Measurements from ENCODE around the gene C10orf53.

The C10orf53 gene

DNA sequence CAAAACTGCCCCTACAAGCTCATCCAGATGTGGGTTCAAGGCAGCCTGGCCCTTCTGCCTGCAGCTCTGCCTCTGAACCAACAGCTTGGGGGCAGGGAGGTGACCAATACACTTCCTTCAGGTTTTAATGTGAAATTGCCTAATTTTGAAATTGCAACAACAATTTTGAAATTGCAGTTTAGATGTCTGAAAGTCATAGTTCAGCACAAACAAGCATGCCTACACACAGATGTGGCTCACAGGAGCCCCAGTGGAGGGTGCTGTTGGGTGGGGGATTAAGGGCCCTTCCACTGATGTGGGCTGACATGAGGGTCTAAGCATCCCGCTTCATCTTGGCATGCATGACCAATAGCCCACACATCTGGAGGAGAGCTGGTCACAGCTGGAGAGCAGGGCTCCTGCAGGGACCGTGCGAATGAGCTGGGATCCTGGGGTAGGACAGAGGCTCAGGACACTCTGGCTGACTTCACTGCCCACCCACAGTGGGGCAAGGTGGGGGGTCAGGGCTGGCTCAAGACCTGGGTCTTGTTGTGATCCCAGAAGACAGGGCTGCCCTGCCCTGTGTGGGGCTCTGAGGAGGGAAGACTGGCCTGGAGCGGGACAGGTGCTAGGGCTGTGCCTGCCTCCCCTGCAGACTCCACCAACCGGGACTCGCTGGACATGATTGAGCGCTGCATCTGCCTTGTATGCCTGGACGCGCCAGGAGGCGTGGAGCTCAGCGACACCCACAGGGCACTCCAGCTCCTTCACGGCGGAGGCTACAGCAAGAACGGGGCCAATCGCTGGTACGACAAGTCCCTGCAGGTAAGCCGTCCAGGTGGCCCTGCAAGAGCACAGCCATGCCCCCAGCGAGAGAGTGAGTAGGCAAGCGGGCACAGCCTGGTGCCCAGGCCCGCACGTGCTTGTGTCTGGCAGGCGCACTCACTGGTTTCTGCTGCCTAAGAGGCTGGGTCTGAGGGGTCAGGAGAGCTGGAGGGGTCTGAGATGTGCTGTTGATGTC lies 33.3 kb upstream of the C10orf53 start:
- no peak for DNase-seq
- H3K27me3 ChIP-seq (replicated peaks; ENCODE audit: control insufficient read depth, insufficient read depth, low read length, poor library complexity, severe bottlenecking), result no peaks in the 10 kb centered on the region

GRCh38 chr10:49647554-49647953 lies 31.9 kb upstream of the C10orf53 start:
- no peak for DNase-seq
- no peaks in the 10 kb centered on the region for H3K4me1 ChIP-seq (ENCODE audit: control insufficient read depth, insufficient read depth, low read length, poor library complexity, severe bottlenecking)
- no peaks in the 10 kb centered on the region for H3K9me3 ChIP-seq (ENCODE audit: control insufficient read depth, low read length)
- no peaks in the 10 kb centered on the region for H3K27me3 ChIP-seq (replicated peaks; ENCODE audit: control insufficient read depth, insufficient read depth, low read length, poor library complexity, severe bottlenecking)
- no peaks in the 10 kb centered on the region for H3K36me3 ChIP-seq (ENCODE audit: control insufficient read depth, insufficient read depth, low read length)
- H3K4me3 ChIP-seq (ENCODE audit: insufficient read depth, low read depth, low read length, poor library complexity, severe bottlenecking), result no peak overlapping the region
- H3K27ac ChIP-seq (ENCODE audit: insufficient read depth, low read length, poor library complexity, severe bottlenecking), result no peak overlapping the region

More for the DNA sequence above, 33.3 kb upstream of the C10orf53 start:
- H3K9me3 ChIP-seq (ENCODE audit: control insufficient read depth, low read length), result no peaks in the 10 kb centered on the region
- no peaks in the 10 kb centered on the region for H3K36me3 ChIP-seq (ENCODE audit: control insufficient read depth, insufficient read depth, low read length)
- no peak overlapping the region for H3K27ac ChIP-seq (ENCODE audit: insufficient read depth, low read length, poor library complexity, severe bottlenecking)
- H3K4me3 ChIP-seq (ENCODE audit: insufficient read depth, low read depth, low read length, poor library complexity, severe bottlenecking), result no peak overlapping the region
- H3K4me1 ChIP-seq (ENCODE audit: control insufficient read depth, insufficient read depth, low read length, poor library complexity, severe bottlenecking), result no peaks in the 10 kb centered on the region

- H3K4me1 ChIP-seq (ENCODE audit: control insufficient read depth, insufficient read depth, low read length, poor library complexity, severe bottlenecking), result no peaks in the 10 kb centered on the region
- H3K27ac ChIP-seq (ENCODE audit: insufficient read depth, low read length, poor library complexity, severe bottlenecking), result no peak overlapping the region
- no peak overlapping the region for H3K4me3 ChIP-seq (ENCODE audit: insufficient read depth, low read depth, low read length, poor library complexity, severe bottlenecking)
- no peaks in the 10 kb centered on the region for H3K36me3 ChIP-seq (ENCODE audit: control insufficient read depth, insufficient read depth, low read length)
- H3K27me3 ChIP-seq (replicated peaks; ENCODE audit: control insufficient read depth, insufficient read depth, low read length, poor library complexity, severe bottlenecking), result no peaks in the 10 kb centered on the region
- H3K9me3 ChIP-seq (ENCODE audit: control insufficient read depth, low read length), result no peaks in the 10 kb centered on the region
- no peak for DNase-seq
Measured at GRCh38 chr10:49647985-49648795, 31.3 kb upstream of the C10orf53 start.

DNA sequence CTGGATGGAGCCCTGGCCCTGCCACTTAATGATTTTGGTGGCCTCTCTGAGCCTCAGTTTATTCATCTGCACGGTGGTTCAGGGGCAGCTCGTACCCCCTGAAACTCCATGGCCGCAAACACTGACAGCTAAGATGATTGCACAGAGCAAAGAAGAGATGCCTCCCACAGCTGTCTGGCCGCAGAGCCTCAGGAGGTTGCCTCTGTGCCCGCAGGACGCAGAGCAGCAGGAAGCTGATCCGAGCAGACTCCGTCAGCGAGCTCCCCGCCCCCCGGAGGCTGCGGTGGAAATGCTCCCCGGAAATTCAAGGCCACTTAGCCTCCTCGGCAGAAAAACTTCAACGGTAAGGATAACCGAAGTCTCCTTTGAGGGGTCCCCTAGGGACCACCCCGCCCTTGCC lies 30.2 kb upstream of the C10orf53 start:
- no peaks in the 10 kb centered on the region for H3K36me3 ChIP-seq (ENCODE audit: control insufficient read depth, insufficient read depth, low read length)
- H3K4me1 ChIP-seq (ENCODE audit: control insufficient read depth, insufficient read depth, low read length, poor library complexity, severe bottlenecking), result no peaks in the 10 kb centered on the region
- no peaks in the 10 kb centered on the region for H3K27me3 ChIP-seq (replicated peaks; ENCODE audit: control insufficient read depth, insufficient read depth, low read length, poor library complexity, severe bottlenecking)
- H3K9me3 ChIP-seq (ENCODE audit: control insufficient read depth, low read length), result no peaks in the 10 kb centered on the region
- H3K4me3 ChIP-seq (ENCODE audit: insufficient read depth, low read depth, low read length, poor library complexity, severe bottlenecking), result no peak overlapping the region
- no peak overlapping the region for H3K27ac ChIP-seq (ENCODE audit: insufficient read depth, low read length, poor library complexity, severe bottlenecking)
- DNase-seq, result no peak

DNA sequence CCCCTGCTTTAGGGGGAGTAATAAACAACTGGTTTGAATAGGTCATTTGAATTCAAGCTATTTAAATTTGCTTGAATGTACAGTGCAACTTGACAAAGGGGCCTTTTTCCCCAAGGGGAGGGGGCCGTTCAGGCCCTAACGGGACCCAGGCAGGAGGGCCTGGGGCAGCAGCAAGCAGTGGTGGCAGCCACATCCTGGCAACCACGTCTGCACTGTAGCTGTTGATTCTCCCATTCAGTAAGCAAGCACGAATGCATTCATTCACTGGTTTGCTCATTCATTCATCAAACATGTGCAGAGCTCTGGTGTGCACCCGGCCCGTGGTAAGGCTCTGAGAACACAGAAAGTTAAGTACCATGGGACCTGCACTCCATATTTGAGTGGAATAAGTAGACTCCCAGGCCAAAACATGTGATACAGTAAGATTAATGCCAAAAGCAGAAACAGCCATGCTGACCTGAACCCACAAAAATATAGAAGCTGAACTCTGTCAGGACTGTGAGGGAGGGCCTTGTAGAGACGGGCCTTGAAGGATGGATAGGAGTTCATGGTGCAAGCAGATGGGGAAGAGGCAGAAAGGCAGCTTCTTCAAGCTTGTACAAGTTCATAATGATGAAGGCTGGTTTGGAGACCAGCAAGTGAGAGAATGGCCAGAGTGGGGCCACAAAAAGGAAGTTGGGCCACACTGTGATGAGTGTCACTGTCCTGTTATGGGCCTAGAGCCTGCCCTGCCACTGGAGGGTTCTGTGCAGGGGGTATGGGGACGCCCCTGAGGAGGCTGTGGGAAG lies 29.3 kb upstream of the C10orf53 start:
- H3K27ac ChIP-seq (ENCODE audit: insufficient read depth, low read length, poor library complexity, severe bottlenecking), result no peak overlapping the region
- no peaks in the 10 kb centered on the region for H3K36me3 ChIP-seq (ENCODE audit: control insufficient read depth, insufficient read depth, low read length)
- no peak overlapping the region for H3K4me3 ChIP-seq (ENCODE audit: insufficient read depth, low read depth, low read length, poor library complexity, severe bottlenecking)
- DNase-seq, result no peak
- H3K4me1 ChIP-seq (ENCODE audit: control insufficient read depth, insufficient read depth, low read length, poor library complexity, severe bottlenecking), result no peaks in the 10 kb centered on the region
- H3K9me3 ChIP-seq (ENCODE audit: control insufficient read depth, low read length), result no peaks in the 10 kb centered on the region
- H3K27me3 ChIP-seq (replicated peaks; ENCODE audit: control insufficient read depth, insufficient read depth, low read length, poor library complexity, severe bottlenecking), result no peaks in the 10 kb centered on the region

- Histone ChIP-seq H3K9me3 (ENCODE audit: control insufficient read depth, low read length) (no peaks in the 10 kb centered on the region), H3K4me3 (ENCODE audit: insufficient read depth, low read depth, low read length, poor library complexity, severe bottlenecking) (no peak overlapping the region), H3K27ac (ENCODE audit: insufficient read depth, low read length, poor library complexity, severe bottlenecking) (no peak overlapping the region), H3K36me3 (ENCODE audit: control insufficient read depth, insufficient read depth, low read length) (no peaks in the 10 kb centered on the region), H3K27me3 (replicated peaks; ENCODE audit: control insufficient read depth, insufficient read depth, low read length, poor library complexity, severe bottlenecking) (no peaks in the 10 kb centered on the region), H3K4me1 (ENCODE audit: control insufficient read depth, insufficient read depth, low read length, poor library complexity, severe bottlenecking) (no peaks in the 10 kb centered on the region)
- no peak for DNase-seq
Measured at GRCh38 chr10:49650724-49651034, 28.8 kb upstream of the C10orf53 start.

- H3K36me3 ChIP-seq (ENCODE audit: control insufficient read depth, insufficient read depth, low read length), result no peaks in the 10 kb centered on the region
- H3K4me1 ChIP-seq (ENCODE audit: control insufficient read depth, insufficient read depth, low read length, poor library complexity, severe bottlenecking), result no peaks in the 10 kb centered on the region
- H3K27me3 ChIP-seq (replicated peaks; ENCODE audit: control insufficient read depth, insufficient read depth, low read length, poor library complexity, severe bottlenecking), result no peaks in the 10 kb centered on the region
- no peak overlapping the region for H3K4me3 ChIP-seq (ENCODE audit: insufficient read depth, low read depth, low read length, poor library complexity, severe bottlenecking)
- H3K27ac ChIP-seq (ENCODE audit: insufficient read depth, low read length, poor library complexity, severe bottlenecking), result no peak overlapping the region
- no peaks in the 10 kb centered on the region for H3K9me3 ChIP-seq (ENCODE audit: control insufficient read depth, low read length)
- DNase-seq, result no peak
Measured at GRCh38 chr10:49651039-49651835, 28.2 kb upstream of the C10orf53 start.

DNA sequence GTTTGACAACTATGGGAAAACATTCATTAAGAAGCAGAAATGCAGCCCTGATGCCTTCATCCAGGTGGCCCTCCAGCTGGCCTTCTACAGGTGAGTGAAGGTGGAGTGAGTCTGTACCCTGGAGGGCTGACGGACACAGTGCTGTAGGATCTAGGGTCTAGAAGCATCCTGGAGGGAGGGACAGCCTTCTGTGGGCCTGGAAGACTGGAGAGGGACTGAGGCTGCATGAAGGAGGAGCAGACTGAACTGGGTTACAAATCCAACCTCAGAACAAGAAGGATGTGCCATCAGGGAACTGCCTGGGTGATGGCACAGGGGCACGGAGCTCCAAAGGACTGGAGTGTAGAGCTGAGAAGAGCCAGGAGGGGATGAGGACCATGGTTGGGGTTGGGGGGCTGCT lies 27.5 kb upstream of the C10orf53 start:
- Histone ChIP-seq H3K36me3 (ENCODE audit: control insufficient read depth, insufficient read depth, low read length) (no peaks in the 10 kb centered on the region), H3K9me3 (ENCODE audit: control insufficient read depth, low read length) (no peaks in the 10 kb centered on the region), H3K27ac (ENCODE audit: insufficient read depth, low read length, poor library complexity, severe bottlenecking) (no peak overlapping the region), H3K4me1 (ENCODE audit: control insufficient read depth, insufficient read depth, low read length, poor library complexity, severe bottlenecking) (no peaks in the 10 kb centered on the region), H3K4me3 (ENCODE audit: insufficient read depth, low read depth, low read length, poor library complexity, severe bottlenecking) (no peak overlapping the region), H3K27me3 (replicated peaks; ENCODE audit: control insufficient read depth, insufficient read depth, low read length, poor library complexity, severe bottlenecking) (no peaks in the 10 kb centered on the region)
- DNase-seq, result no peak
